ENCODE results near the gene HOXD9. TPM values are rescaled to one million over a fixed set of nuclear protein-coding genes. Genes with fewer than 3 reads are reported as not detected.

The HOXD9 gene
- total and polyA plus RNA-seq, 2 of the 8 experiments (the other 6 are each of a cell fraction or from before 2014, with no cell fraction given), result not detected

GRCh38 chr2:176158186-176158591 lies 35.7 kb downstream of the HOXD9 start:
- DNase-seq (ENCODE audit: low read depth in 1 of 2, low spot score in 2 of 2) (no peak), FAIRE-seq (no peak)
- Histone ChIP-seq H2BK120ac (replicated peaks; ENCODE audit: low read depth, low read length) (no peak overlapping the region), H3K9me3 (ENCODE audit: insufficient read depth in 2 of 2, low read depth in 1 of 2, low read length in 1 of 2) (no peaks in the 10 kb centered on the region), H4K5ac (ENCODE audit: insufficient read length, low read depth, low read length) (no peak overlapping the region), H4K8ac (ENCODE audit: extremely low read depth, insufficient read depth, low read length) (no peak overlapping the region), H2BK5ac (ENCODE audit: low read depth, low read length) (no peak overlapping the region), H2BK20ac (ENCODE audit: low read length) (no peak overlapping the region), H3K9ac (replicated peaks in 1 of 4; ENCODE audit: extremely low read depth in 1 of 4, low read depth in 3 of 4, low read length in 3 of 4) (no peak overlapping the region), H3K23ac (ENCODE audit: insufficient read length) (no peak overlapping the region), H3K4me1 (replicated peaks in 1 of 4; ENCODE audit: control insufficient read depth in 3 of 4, insufficient read depth in 4 of 4, low read length in 3 of 4) (peaks cover 0 to 8% (median 5%) of the 10 kb centered on the region in 4 experiments; a peak in 5 of 7 replicates), H3K18ac (ENCODE audit: extremely low read depth, low read length) (no peak overlapping the region), H3K23me2 (ENCODE audit: low read depth, low read length) (no peaks in the 10 kb centered on the region), H3K79me2 (ENCODE audit: control insufficient read depth in 1 of 2, insufficient read depth in 2 of 2, low read length in 2 of 2) (no peaks in the 10 kb centered on the region), H2BK12ac (ENCODE audit: low read depth, low read length) (no peak overlapping the region), H3K4ac (replicated peaks; ENCODE audit: insufficient read length, low read depth, low read length) (no peak overlapping the region), H3K4me3 (ENCODE audit: extremely low read depth in 1 of 4, insufficient read depth in 2 of 4, low read depth in 3 of 4, low read length in 4 of 4) (no peak overlapping the region), H3K14ac (ENCODE audit: insufficient read length) (no peak overlapping the region), H3K27ac (ENCODE audit: low read depth, low read length) (no peak overlapping the region), H3K79me1 (ENCODE audit: low read depth, low read length) (no peaks in the 10 kb centered on the region), H4K20me1 (replicated peaks in 1 of 2; ENCODE audit: control insufficient read depth in 1 of 2, insufficient read depth in 2 of 2, low read length in 2 of 2) (peaks cover 28 to 42% of the 10 kb centered on the region in 2 experiments), H3K27me3 (replicated peaks in 1 of 4; ENCODE audit: control insufficient read depth in 3 of 4, extremely low read depth in 1 of 4, insufficient read depth in 3 of 4, low read length in 3 of 4) (peaks cover 98 to 100% (median 100%) of the 10 kb centered on the region in 4 experiments), H3K36me3 (ENCODE audit: control insufficient read depth in 2 of 4, insufficient read depth in 4 of 4, low read length in 3 of 4) (peaks cover 0 to 10% (median 0%) of the 10 kb centered on the region in 4 experiments; a peak in 1 of 8 replicates), H2AFZ (ENCODE audit: low read length) (no peak overlapping the region), H3K56ac (replicated peaks; ENCODE audit: insufficient read length, low read depth, low read length) (no peak overlapping the region), H2AK5ac (ENCODE audit: low read depth, low read length) (no peak overlapping the region), H4K91ac (replicated peaks; ENCODE audit: insufficient read length, low read length) (no peak overlapping the region), H3K4me2 (ENCODE audit: insufficient read depth in 1 of 2, low read depth in 2 of 2, low read length in 2 of 2) (no peak overlapping the region), H2BK15ac (ENCODE audit: low read length) (no peak overlapping the region)
- POLR2A ChIA-PET (ENCODE audit: partially characterized antibody), result interaction anchor here (1.0 kb wide), 1 partner anchor 15 kb away, joined by 3 read pairs; no protein-coding TSS in a partner anchor
- CTCF ChIA-PET (ENCODE audit: partially characterized antibody), result interaction anchor here (0.7 to 1.4 kb wide), 5 partner anchors 15 to 79 kb away, joined by 3 to 5 read pairs (median 3); no protein-coding TSS in a partner anchor
- 5% methylated on average over 22 of the region's 22 CpGs; no CpG with 5 or more reads in 1 of the 2 experiments for WGBS, 2 experiments (ENCODE audit: extremely low coverage in 1 of 2, insufficient coverage in 1 of 2, insufficient read length in 1 of 2, insufficient replicate concordance in 2 of 2, low coverage in 1 of 2, low lambda C conversion rate in 2 of 2, missing lambda C conversion rate in 1 of 2)
- TF ChIP-seq CBX8 (IDR thresholded peaks at IDR 0.05; ENCODE audit: borderline replicate concordance, low read depth, low read length) (peak; percentile 58; the same call in 1 of the 2 replicates), CBX5 (IDR thresholded peaks at IDR 0.05; ENCODE audit: low read depth, low read length) (no peak), SUZ12 (IDR thresholded peaks at IDR 0.05; ENCODE audit: low read length) (peak; percentile 18; the same call in 1 of the 2 replicates), RAD21 (IDR thresholded peaks at IDR 0.05 in 1 of 2, conservative IDR thresholded peaks at IDR 0.05 in 1 of 2; ENCODE audit: low read depth in 2 of 2, low read length in 2 of 2) (no peak), SRF (IDR thresholded peaks at IDR 0.05; ENCODE audit: low read depth, low read length) (no peak), ASH2L (IDR thresholded peaks at IDR 0.05; ENCODE audit: low read length) (no peak), CHD1 (IDR thresholded peaks at IDR 0.05; ENCODE audit: low read depth, low read length) (no peak), JUN (IDR thresholded peaks at IDR 0.05; ENCODE audit: low read depth, low read length) (no peak), CTBP2 (IDR thresholded peaks at IDR 0.05; ENCODE audit: borderline replicate concordance, insufficient read depth, insufficient read length, low read length) (no peak), TCF12 (IDR thresholded peaks at IDR 0.05; ENCODE audit: low read depth, low read length) (0 out of 2 replicates have a peak, but pooled peaks have one; percentile 38), TAF7 (optimal IDR thresholded peaks at IDR 0.05; ENCODE audit: borderline replicate concordance, low read depth, low read length) (no peak), EZH2 (IDR thresholded peaks at IDR 0.05; ENCODE audit: low read depth, low read length, severe bottlenecking) (peak; percentile 72)
